Effector CD4-positive, alpha-beta T cell (primary cell): ENCODE data around the gene ZDHHC7.

ENCODE experiments used
- DNase-seq: peaks from one replicate; pipeline ENCODE4 v3.0.0-alpha.2; 2020

The ZDHHC7 gene

GRCh38 chr16:84989749-84990620, 21.4 kb downstream of the ZDHHC7 start:
- DNase-seq = no peak

DNA sequence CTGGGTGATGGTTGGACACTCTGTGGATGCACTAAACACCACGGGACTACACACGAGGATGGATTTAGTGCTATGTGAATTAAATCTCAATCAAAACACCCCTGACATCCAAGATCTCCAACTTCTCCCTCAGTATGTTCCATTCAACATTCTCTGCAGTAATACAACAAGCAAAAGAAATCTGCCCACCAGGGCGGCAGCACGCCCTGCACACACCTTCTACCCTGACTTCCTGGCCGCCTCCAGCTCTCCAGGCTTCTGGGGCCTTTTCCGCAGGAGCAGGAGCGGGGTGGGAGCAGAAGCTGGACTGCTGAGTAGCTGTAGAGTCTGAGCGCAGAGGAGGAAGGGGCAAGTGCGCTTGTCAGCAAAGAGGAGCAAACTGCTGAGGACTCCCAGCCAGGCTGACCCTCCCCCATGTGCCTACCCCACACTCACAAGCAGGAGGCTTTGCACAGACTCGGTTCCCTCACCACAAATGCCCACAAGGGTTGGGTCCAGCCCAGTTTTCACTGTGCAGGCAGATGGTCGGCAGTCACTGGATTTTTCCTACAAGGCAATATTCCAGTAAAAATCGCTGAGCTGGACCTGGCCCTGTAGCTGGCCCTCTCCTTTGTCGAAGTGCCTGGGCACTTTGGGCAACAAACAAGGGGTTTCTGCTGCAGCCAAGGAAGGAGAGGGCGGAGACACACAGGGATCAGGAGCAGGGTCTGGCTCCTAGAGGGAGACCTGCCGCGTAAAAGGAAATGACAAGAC, 22.8 kb downstream of the ZDHHC7 start:
- no peak for DNase-seq

GRCh38 chr16:84986879-84987278, 24.5 kb downstream of the ZDHHC7 start:
- no peak for DNase-seq

GRCh38 chr16:84986102-84986501, 25.2 kb downstream of the ZDHHC7 start:
- DNase-seq = no peak

- DNase-seq = no peak
Observed at GRCh38 chr16:84985079-84986065, 26.0 kb downstream of the ZDHHC7 start.

DNA sequence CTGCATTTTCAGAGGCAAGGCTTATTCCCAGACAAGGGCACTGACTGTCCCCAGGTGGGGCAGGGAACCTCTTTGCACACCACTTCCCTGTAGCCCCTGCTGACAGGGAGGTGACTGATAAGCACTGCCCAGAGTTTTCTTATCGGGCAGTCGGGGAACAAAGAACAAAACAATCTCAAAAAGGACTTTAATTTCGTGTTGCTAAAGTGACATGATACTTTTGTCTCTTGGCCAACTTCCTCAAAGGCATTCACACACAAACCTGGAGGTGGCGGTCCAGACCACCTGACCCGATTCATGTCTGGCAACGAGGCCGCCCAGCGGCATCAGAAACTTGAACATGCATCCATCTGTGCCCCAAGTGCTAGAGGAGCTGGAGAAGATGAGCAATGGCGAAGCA, 28.9 kb downstream of the ZDHHC7 start:
- DNase-seq = no peak

DNA sequence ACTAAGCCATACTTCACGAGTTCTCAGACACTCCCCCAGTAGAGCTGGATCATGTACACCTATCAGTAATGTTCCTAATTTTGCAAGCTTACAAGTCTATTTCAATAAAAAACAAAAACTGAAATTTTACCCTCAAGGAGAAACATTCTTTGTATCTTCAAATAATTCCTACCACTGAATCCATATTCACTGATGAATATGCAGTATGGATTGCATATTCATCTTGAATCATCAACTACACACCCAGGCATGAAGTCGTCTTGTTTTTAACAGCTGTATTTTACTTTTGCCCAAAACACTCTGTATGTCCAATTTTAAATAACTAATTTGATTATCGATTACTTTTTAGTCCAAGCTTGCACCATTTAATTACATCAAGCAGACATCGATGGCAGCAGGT, 31.8 kb downstream of the ZDHHC7 start:
- DNase-seq = no peak

DNA sequence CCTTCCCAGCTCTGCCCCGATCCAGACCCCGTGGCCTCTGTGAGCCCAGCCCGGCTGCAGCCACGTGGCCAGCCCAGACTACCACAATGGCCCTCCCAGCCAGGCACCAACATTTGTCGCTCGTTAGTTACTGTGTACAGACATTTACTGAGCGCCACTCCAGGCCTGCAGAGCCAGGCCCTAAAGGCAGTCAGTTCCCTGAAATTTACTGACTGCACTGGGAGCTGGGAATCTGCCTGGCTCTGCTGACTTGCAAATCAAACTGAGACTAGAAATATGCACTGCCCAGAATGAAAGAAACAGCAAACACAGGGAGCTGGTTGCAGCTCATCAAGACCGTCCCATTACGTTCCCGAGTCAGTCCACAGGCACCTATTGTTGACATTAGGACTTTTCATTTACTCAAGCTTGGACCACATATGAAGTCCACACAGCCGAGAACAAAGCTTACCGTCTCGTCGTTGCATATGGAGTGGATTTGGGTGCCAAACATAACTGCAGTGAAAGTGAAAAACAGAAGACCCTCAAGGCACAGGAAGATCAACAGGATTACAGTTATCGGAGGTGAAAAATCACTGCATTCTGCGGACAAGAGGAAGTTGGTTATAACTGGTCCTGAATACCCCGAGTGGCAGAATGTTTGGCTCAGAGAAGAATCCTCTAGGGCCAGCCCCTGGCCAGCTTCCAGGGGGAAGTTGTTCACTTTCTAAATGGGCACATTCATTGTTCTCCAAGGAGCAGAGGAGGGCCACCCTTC, 34.5 kb downstream of the ZDHHC7 start:
- DNase-seq = no peak

DNA sequence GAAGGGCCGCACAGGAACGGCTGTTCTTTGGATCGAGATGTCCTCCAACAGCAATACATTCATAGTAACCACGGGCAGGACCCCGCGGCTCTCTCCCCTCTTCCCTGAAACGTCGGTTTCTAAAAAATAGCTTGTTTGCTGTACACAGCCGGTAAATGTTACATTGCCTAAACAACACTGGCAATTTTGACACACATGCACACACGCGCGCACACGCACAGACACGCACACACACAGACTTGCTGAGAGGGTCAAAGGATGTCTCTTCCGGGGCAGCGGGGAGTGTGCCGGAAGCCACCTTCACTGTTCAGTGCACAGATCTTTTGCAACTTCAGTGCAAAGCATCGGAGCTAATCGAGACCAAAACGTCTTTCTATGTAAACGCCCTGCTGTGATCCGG, 35.8 kb downstream of the ZDHHC7 start:
- no peak for DNase-seq

- no peak for DNase-seq
Observed at GRCh38 chr16:84975066-84975465, 36.3 kb downstream of the ZDHHC7 start.

- DNase-seq = no peak
Observed at GRCh38 chr16:84973776-84974523, 37.4 kb downstream of the ZDHHC7 start.

DNA sequence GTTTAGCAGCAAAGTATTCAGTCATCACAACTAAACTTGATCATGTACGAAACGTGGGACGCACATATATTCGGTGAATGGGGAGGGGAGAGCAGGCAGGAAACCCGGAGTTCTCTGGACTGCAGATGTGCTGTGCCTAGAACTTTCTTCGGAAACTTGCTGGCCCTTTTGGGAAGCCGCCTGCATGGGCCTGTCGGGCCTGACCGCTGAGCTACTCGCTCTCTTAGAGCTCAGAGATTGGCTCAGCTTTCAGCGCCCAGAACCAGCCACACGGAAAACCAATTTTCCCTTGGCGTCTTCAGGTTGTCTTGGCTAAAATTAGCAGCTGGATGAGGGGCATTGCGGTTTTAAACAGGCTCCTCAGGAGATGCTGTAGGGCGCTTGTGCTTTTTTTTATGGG, 38.1 kb downstream of the ZDHHC7 start:
- DNase-seq = no peak

GRCh38 chr16:84970447-84971127, 40.7 kb downstream of the ZDHHC7 start:
- peak; percentile 73 for DNase-seq

- DNase-seq = no peak
Observed at GRCh38 chr16:84967828-84968227, 43.5 kb downstream of the ZDHHC7 start.

- no peak for DNase-seq
Observed at GRCh38 chr16:84965428-84966415, 45.6 kb downstream of the ZDHHC7 start.

DNA sequence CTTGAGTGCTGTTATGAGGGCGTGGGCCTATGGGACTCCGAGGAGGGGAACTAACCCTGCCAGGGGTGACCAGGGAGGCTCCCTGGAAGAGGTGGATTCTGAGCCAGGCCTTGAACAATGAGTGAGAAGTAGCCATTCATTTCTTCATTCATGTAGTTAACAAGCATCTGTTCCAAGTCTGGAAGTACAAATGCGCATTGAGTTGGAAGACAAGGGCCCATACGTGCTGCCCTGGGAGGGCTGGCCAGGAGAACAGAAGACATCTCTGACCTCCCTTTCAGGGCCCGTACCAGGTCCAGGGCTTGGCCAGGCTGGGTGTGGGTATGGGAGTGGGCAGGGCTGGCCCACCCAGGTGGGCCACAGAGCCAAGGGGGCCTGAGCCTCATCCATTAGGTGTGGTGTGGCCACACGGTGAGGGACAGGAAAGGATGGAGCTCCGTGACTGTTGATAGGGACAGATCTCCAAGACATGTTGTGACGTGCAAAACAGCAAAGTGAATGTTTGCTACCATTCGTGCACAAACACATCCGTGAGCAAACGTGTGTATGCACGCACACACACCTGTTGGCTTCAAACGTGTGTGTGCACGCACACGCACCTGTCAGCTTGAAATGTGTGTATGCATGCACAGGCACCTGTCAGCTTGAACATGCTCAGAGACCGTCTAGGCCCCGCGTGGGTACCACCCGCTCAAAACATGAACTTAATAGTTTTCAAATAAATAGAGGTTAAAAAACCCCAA, 46.8 kb downstream of the ZDHHC7 start:
- no peak for DNase-seq

GRCh38 chr16:84963066-84963465, 48.3 kb downstream of the ZDHHC7 start:
- DNase-seq = no peak

GRCh38 chr16:84960942-84961341, 50.4 kb downstream of the ZDHHC7 start:
- no peak for DNase-seq
